ENCODE measurements around the gene MAGEA8.
"Not testable (repeated sequence)": the region's sequence is repeated elsewhere in the genome, so short reads cannot be mapped to it uniquely, and the experiment has no call there.

Gene MAGEA8

DNA sequence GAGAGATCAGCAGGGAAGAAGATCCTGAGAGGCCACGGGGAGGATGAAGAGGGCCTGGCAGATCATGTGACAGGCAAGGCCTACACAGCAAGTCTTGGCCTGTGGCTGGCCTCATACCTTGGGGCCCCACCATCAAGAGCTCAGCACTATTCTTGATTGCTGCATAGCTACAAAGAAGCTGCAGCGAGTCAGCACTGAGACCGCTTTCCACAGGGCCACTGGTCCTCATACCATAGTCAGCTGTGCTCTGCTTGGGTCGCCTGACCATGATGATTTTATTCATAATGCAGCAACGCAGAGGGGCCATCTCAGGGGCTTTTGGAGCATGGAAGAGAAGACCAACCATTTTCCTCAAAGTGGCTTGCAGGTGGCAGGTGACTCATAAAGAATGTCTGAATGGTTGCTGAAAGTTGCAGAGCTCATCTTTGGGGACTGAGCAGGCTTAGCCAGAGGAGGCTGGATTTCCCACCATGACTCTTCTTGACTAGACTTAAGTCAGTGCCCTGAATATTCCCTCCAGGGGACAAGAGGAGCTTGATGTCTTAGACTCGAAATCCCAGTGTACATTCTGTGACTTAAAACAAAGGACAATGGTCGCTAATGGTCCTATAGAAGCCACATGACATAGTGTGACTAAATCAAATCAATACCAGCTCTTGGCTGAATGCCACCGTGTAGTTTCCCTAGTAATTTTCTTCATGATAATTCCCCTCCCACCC is 46.4 kb downstream of the MAGEA8 start:
- H3K27me3 ChIP-seq (ENCODE audit: control insufficient read depth, insufficient read depth, low read length, poor library complexity, severe bottlenecking); H3K4me3 ChIP-seq (ENCODE audit: insufficient read depth, low read depth, low read length); H3K9me3 ChIP-seq (ENCODE audit: control insufficient read depth, low read length); H3K27ac ChIP-seq (ENCODE audit: insufficient read depth, low read depth, low read length, poor library complexity, severe bottlenecking); H3K4me1 ChIP-seq (ENCODE audit: control insufficient read depth, insufficient read depth, low read length); H3K36me3 ChIP-seq (ENCODE audit: control insufficient read depth, insufficient read depth, low read length): not testable (repeated sequence)
- 100% methylated on average over 1 of the region's 8 CpGs; no CpG with 5 or more reads in 1 of the 2 experiments for WGBS, 2 experiments

DNA sequence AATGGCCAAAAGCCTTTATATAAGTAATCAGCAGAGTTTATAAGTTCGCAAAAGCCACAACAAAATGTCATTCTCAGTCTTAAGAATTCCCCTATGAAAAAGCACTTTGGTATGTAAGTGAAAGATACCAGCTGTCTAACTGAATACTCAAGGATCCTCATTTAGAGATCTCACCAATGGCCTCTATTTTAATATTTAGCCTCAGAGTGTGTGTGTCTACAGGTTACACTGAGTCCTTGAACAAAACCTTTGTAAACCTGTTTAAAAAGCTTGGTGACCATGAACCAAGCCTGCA is 46.9 kb downstream of the MAGEA8 start:
- not testable (repeated sequence) for H3K9me3 ChIP-seq (ENCODE audit: control insufficient read depth, low read length); H3K4me1 ChIP-seq (ENCODE audit: control insufficient read depth, insufficient read depth, low read length); H3K4me3 ChIP-seq (ENCODE audit: insufficient read depth, low read depth, low read length); H3K36me3 ChIP-seq (ENCODE audit: control insufficient read depth, insufficient read depth, low read length); H3K27ac ChIP-seq (ENCODE audit: insufficient read depth, low read depth, low read length, poor library complexity, severe bottlenecking); H3K27me3 ChIP-seq (ENCODE audit: control insufficient read depth, insufficient read depth, low read length, poor library complexity, severe bottlenecking)
- WGBS, 2 experiments: no CpG with 5 or more reads among the region's 1 CpG

DNA sequence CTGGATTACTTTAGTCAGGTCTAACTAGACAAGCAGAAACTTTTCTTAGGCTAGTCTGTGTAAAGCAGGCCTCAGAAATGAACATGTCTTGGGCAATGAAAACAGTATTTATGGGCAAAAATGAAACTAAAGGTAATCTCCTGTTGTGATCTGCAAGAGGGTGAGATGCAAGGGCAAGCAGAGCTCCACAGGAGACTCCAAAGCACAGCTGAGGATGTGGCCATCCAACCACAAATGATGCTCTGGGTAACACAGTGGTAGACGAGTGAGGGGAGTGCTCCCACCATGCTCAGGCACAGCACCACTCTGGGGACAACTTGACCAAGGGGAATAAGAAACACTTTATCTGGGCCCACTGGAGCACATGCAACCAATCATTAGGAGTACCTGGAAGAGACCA is 47.7 kb downstream of the MAGEA8 start:
- WGBS, 2 experiments: 100% methylated on average over 1 of the region's 1 CpG; no CpG with 5 or more reads in 1 of the 2 experiments
- not testable (repeated sequence) for H3K4me1 ChIP-seq (ENCODE audit: control insufficient read depth, insufficient read depth, low read length); H3K36me3 ChIP-seq (ENCODE audit: control insufficient read depth, insufficient read depth, low read length); H3K9me3 ChIP-seq (ENCODE audit: control insufficient read depth, low read length); H3K27me3 ChIP-seq (ENCODE audit: control insufficient read depth, insufficient read depth, low read length, poor library complexity, severe bottlenecking); H3K4me3 ChIP-seq (ENCODE audit: insufficient read depth, low read depth, low read length); H3K27ac ChIP-seq (ENCODE audit: insufficient read depth, low read depth, low read length, poor library complexity, severe bottlenecking)

DNA sequence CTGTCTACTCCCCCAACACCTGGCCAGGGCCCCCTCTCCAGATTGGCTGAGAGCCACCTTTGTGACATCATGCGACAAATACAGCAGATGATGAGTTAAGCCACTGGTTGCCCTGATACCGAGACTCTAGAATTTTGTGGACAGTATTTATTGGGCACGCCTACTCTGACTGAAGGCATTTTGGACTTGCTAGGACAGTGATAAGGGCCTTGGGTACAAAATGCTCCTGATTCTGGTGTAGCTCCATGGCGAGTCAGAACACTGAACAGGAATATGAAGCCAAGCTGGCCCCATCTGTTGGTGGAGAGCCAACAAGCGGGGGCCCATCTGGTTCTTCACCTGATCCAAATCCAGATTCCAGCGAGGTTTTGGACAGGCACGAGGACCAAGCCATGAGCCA is 48.4 kb downstream of the MAGEA8 start, which contains the start of gene HSFX4:
Gene HSFX4 (plus strand): TSS at position 174 of the 400 bp plus-strand sequence. CDS start 72 bp downstream, at position 246.
- H3K4me3 ChIP-seq (ENCODE audit: insufficient read depth, low read depth, low read length); H3K36me3 ChIP-seq (ENCODE audit: control insufficient read depth, insufficient read depth, low read length); H3K4me1 ChIP-seq (ENCODE audit: control insufficient read depth, insufficient read depth, low read length); H3K27me3 ChIP-seq (ENCODE audit: control insufficient read depth, insufficient read depth, low read length, poor library complexity, severe bottlenecking); H3K9me3 ChIP-seq (ENCODE audit: control insufficient read depth, low read length); H3K27ac ChIP-seq (ENCODE audit: insufficient read depth, low read depth, low read length, poor library complexity, severe bottlenecking): not testable (repeated sequence)
- WGBS, 2 experiments: 83% methylated on average over 1 of the region's 7 CpGs; no CpG with 5 or more reads in 1 of the 2 experiments

DNA sequence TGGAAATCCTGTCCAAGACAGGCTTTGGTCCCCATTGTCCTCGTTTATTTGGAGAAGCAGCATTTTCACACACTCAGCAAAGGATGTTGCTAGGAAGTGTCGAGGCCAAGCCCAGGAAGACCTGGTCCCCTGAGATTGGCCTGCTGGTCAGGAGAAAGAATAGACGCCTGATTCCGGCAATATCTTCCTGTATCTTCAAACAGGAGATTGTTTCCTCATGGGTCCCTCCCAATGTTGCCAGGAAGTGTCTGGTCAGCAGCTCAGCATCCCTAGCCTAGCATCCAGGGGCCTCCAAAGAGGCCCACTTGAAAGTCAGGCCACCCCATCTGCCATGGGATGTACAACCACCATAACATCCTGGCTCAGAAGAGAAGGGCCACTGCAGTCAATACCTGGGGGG is 50.4 kb downstream of the MAGEA8 start:
- not testable (repeated sequence) for H3K4me3 ChIP-seq (ENCODE audit: insufficient read depth, low read depth, low read length); H3K27ac ChIP-seq (ENCODE audit: insufficient read depth, low read depth, low read length, poor library complexity, severe bottlenecking); H3K36me3 ChIP-seq (ENCODE audit: control insufficient read depth, insufficient read depth, low read length); H3K4me1 ChIP-seq (ENCODE audit: control insufficient read depth, insufficient read depth, low read length); H3K9me3 ChIP-seq (ENCODE audit: control insufficient read depth, low read length); H3K27me3 ChIP-seq (ENCODE audit: control insufficient read depth, insufficient read depth, low read length, poor library complexity, severe bottlenecking)
- WGBS, 2 experiments: no CpG with 5 or more reads among the region's 4 CpGs

DNA sequence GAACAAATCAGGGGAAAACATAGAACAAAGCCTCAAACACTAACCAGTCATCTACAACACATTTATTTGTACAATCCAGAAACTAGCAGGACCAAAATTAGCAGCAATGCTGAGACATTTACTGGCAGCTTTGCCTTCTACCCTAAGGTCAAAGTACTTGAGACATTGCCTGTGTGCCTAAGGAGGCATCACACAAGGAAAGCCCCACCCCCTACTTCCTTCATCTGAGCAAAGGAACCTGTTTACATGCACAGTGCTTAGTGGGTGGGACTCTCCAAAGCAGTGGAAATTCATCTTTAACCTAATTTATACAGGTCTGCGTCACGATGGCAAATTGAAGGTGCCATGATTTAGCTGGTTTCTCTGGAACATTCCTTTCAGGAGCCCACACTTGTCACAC is 51.2 kb downstream of the MAGEA8 start:
- H3K36me3 ChIP-seq (ENCODE audit: control insufficient read depth, insufficient read depth, low read length); H3K4me3 ChIP-seq (ENCODE audit: insufficient read depth, low read depth, low read length); H3K27ac ChIP-seq (ENCODE audit: insufficient read depth, low read depth, low read length, poor library complexity, severe bottlenecking); H3K9me3 ChIP-seq (ENCODE audit: control insufficient read depth, low read length); H3K4me1 ChIP-seq (ENCODE audit: control insufficient read depth, insufficient read depth, low read length); H3K27me3 ChIP-seq (ENCODE audit: control insufficient read depth, insufficient read depth, low read length, poor library complexity, severe bottlenecking): not testable (repeated sequence)
- WGBS, 2 experiments: 85 to 92% methylated on average over 2 of the region's 2 CpGs

DNA sequence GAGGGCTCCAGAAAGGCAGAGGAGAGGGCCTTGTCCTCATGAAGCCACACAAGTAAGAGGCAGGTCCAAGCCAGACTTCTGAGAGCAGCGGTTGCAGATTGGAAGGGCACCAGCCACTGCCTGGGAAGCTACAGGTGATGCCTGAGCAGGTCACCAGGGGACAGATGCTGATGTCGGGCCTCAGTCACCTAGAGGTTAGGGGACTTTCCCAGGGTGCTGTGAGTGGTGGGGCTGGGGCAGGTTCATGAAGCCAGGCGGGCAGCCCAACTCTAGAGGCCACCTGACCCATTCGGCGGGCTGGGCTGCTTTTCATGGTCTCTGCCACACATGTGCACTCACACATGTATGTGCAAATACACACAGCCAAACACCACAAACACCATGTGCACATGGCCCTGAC is 52.0 kb downstream of the MAGEA8 start:
- not testable (repeated sequence) for H3K9me3 ChIP-seq (ENCODE audit: control insufficient read depth, low read length); H3K4me3 ChIP-seq (ENCODE audit: insufficient read depth, low read depth, low read length); H3K27me3 ChIP-seq (ENCODE audit: control insufficient read depth, insufficient read depth, low read length, poor library complexity, severe bottlenecking); H3K27ac ChIP-seq (ENCODE audit: insufficient read depth, low read depth, low read length, poor library complexity, severe bottlenecking); H3K4me1 ChIP-seq (ENCODE audit: control insufficient read depth, insufficient read depth, low read length); H3K36me3 ChIP-seq (ENCODE audit: control insufficient read depth, insufficient read depth, low read length)
- 100% methylated on average over 1 of the region's 5 CpGs; no CpG with 5 or more reads in 1 of the 2 experiments for WGBS, 2 experiments

DNA sequence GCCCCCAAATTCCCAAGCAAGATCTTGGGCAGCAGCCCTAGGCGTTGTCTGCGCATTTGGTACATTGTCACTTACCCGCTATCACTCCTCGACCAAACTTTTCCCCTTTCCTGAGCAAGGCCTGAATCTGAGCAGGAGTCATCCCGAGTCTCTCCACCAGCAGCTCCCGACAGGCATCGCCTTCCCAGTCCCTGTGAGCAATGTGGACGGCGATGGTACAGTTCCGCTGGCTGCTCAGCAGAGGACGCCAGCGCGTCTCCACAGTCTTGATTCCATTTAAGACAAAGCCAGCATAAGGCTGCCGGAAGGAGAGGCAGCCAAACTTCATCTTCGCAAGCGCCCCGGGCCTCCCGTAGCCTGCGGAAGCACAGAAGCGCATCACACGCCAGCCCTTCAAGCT is 52.6 kb downstream of the MAGEA8 start:
- not testable (repeated sequence) for H3K4me1 ChIP-seq (ENCODE audit: control insufficient read depth, insufficient read depth, low read length); H3K4me3 ChIP-seq (ENCODE audit: insufficient read depth, low read depth, low read length); H3K27ac ChIP-seq (ENCODE audit: insufficient read depth, low read depth, low read length, poor library complexity, severe bottlenecking); H3K27me3 ChIP-seq (ENCODE audit: control insufficient read depth, insufficient read depth, low read length, poor library complexity, severe bottlenecking); H3K9me3 ChIP-seq (ENCODE audit: control insufficient read depth, low read length); H3K36me3 ChIP-seq (ENCODE audit: control insufficient read depth, insufficient read depth, low read length)
- WGBS, 2 experiments: 90 to 91% methylated on average over 6 to 10 of the region's 21 CpGs

Measured in ectodermal cell (in vitro differentiated cells).